H1 (cell line): ENCODE measurements around the gene CCNK. TPM values are rescaled to one million over a fixed set of nuclear protein-coding genes. Genes with fewer than 3 reads are reported as not detected.

Experiments used
- KDM1A ChIP-seq: fragments of 200-600, 300-600 bp; sonication (generic); IDR thresholded peaks from 2 replicates; pipeline ENCODE4 v1.7.1; 2016; ENCODE audit warnings: mild to moderate bottlenecking, low read length, borderline replicate concordance
- TAF7 ChIP-seq: optimal IDR thresholded peaks from 2 replicates; pipeline ENCODE3; 2011; ENCODE audit warnings: low read depth, mild to moderate bottlenecking, inconsistent platforms, low read length, moderate library complexity, borderline replicate concordance
- polyA plus RNA-seq, 7 experiments: library from polyadenylated mRNA; depleted of rRNA in 3 of 7; stranded (reverse) in 5 of 7; unstranded in 2 of 7; fragments of >200 nt in 5 of 7; fragments of 200-250 nt in 2 of 7; gene quantifications; 1 replicate in 5 of 7; 2 replicates in 1 of 7; 4 replicates in 1 of 7; pipeline versions ENCODE4 v1.2.1 to v1.2.3, GENCODE V29; 2011 to 2013; ENCODE audit warnings: missing spikeins in 2 of 7, mixed read lengths in 2 of 7
- total RNA-seq: library from RNA; stranded (reverse); fragmentation: NEBNext Ultra II Directional; extraction: Animal tissue kit (Norgen Biotek cat#: 25700); gene quantifications from 2 replicates; pipeline ENCODE4 v1.2.1, GENCODE V29; 2021

CCNK gene
- total and polyA plus RNA-seq, 2 of the 8 experiments (the other 6 are each of a cell fraction or from before 2014, with no cell fraction given) = 10.7 to 82.7 TPM

DNA sequence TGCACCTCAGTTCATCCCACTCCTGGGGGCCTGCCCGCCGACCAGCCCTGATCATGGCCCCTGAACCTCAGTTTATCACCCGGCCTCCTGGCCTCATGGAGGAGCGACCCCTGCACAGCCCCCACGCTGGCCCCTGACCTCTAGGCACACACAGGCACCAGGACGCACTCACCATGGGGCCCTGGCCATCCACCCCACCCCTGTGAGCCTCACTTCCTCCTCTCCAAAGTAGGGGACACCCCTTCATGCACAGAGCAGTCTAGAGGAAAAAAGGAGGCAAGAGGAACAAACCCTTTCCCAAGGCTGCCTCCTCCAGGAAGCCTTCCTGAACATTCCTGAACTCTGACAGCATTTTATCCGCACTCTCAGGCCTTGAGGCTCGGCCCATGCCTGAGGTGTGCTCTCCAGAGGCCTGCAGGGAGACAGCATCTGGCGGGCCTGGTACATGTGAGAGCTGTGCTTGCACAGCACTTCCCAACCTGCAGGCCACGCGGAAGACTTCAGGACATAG, 39.4 kb downstream of the CCNK start (continued):
- TF ChIP-seq TAF7 = no peak
- TF ChIP-seq KDM1A = no peak
